Thoracic aorta (tissue), 2 donors: ENCODE results near the gene CUBN. TPM values are rescaled to one million over a fixed set of nuclear protein-coding genes. Genes with fewer than 3 reads are reported as not detected.

Experiments used
- ATAC-seq: fragments of 150-250 bp; one replicate; pipeline ENCODE4 v1.8.0; 2017; ENCODE audit warnings: low read depth; ENCODE audit not compliant: insufficient number of reproducible peaks, low FRiP score
- DNase-seq: peaks from one replicate; pipeline ENCODE4 v3.0.0-alpha.2; 2020; ENCODE audit warnings: low spot score
- H3K27ac ChIP-seq, 2 donors: fragments of 200-600 bp; sonication (generic); 1 replicate in 1 of 2; 2 replicates in 1 of 2; pipeline ENCODE4 v1.5.1; 2016; ENCODE audit warnings: mild to moderate bottlenecking in 2 of 2, moderate library complexity in 2 of 2
- H3K27me3 ChIP-seq: fragments of 200-600 bp; sonication (generic); replicated peaks from 2 replicates; pipeline ENCODE4 v1.6.0; 2016; ENCODE audit warnings: mild to moderate bottlenecking; ENCODE audit not compliant: insufficient read depth
- H3K36me3 ChIP-seq: fragments of 200-600 bp; sonication (generic); one replicate; pipeline ENCODE4 v1.5.1; 2016
- H3K4me1 ChIP-seq, 2 donors: fragments of 200-600 bp; sonication (generic); 1 replicate in 1 of 2; 2 replicates in 1 of 2; pipeline versions ENCODE4 v1.5.1 to v1.6.0; 2016; ENCODE audit warnings: low read depth in 2 of 2, mild to moderate bottlenecking in 1 of 2; ENCODE audit not compliant: control insufficient read depth in 1 of 2
- H3K4me3 ChIP-seq: fragments of 200-600 bp; sonication (generic); 2 replicates; pipeline ENCODE4 v1.5.1; 2016; ENCODE audit warnings: mild to moderate bottlenecking
- H3K9me3 ChIP-seq: fragments of 200-600 bp; sonication (generic); 2 replicates; pipeline ENCODE4 v1.5.1; 2016
- total RNA-seq, 2 donors: library from RNA; depleted of rRNA; stranded (reverse); fragments of >200 nt; gene quantifications; one replicate each; pipeline versions ENCODE4 v1.1.0 to v1.2.3, GENCODE V29; 2016
- TF ChIP-seq, protein P1 (sequence below): fragments of 200-600 bp; sonication (generic); IDR thresholded peaks from one replicate; pipeline ENCODE4 v1.5.1; 2019; ENCODE audit warnings: antibody characterized with exemption

Gene CUBN
- total RNA-seq, 2 donors from 2014 or later, result 4.1 to 4.6 TPM

- TF ChIP-seq, protein P1, sequence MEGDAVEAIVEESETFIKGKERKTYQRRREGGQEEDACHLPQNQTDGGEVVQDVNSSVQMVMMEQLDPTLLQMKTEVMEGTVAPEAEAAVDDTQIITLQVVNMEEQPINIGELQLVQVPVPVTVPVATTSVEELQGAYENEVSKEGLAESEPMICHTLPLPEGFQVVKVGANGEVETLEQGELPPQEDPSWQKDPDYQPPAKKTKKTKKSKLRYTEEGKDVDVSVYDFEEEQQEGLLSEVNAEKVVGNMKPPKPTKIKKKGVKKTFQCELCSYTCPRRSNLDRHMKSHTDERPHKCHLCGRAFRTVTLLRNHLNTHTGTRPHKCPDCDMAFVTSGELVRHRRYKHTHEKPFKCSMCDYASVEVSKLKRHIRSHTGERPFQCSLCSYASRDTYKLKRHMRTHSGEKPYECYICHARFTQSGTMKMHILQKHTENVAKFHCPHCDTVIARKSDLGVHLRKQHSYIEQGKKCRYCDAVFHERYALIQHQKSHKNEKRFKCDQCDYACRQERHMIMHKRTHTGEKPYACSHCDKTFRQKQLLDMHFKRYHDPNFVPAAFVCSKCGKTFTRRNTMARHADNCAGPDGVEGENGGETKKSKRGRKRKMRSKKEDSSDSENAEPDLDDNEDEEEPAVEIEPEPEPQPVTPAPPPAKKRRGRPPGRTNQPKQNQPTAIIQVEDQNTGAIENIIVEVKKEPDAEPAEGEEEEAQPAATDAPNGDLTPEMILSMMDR, result no peak
- H3K4me1 ChIP-seq, result peaks cover 3 to 7% of the 10 kb centered on the region in 2 donors
- H3K36me3 ChIP-seq, result no peaks in the 10 kb centered on the region
- H3K27me3 ChIP-seq, result no peaks in the 10 kb centered on the region
- no peaks in the 10 kb centered on the region for H3K9me3 ChIP-seq
- no peak for DNase-seq
- H3K4me3 ChIP-seq, result no peak overlapping the region
- no peak for ATAC-seq
- no peak overlapping the region for H3K27ac ChIP-seq
Observed at GRCh38 chr10:16780338-16780880, 349.2 kb downstream of the CUBN start.

GRCh38 chr10:16779384-16779915 is 350.2 kb downstream of the CUBN start:
- Histone ChIP-seq H3K27me3 (no peaks in the 10 kb centered on the region), H3K36me3 (no peaks in the 10 kb centered on the region), H3K4me3 (no peak overlapping the region), H3K27ac (no peak overlapping the region), H3K4me1 (peaks cover 3 to 7% of the 10 kb centered on the region in 2 donors), H3K9me3 (no peaks in the 10 kb centered on the region)
- DNase-seq (no peak), ATAC-seq (no peak)
- TF ChIP-seq, protein P1, result no peak

- ATAC-seq (no peak), DNase-seq (no peak)
- no peak overlapping the region for H3K27ac ChIP-seq
- TF ChIP-seq, protein P1, result peak; percentile 79
- H3K4me1 ChIP-seq, result peaks cover 3 to 7% of the 10 kb centered on the region in 2 donors
- H3K4me3 ChIP-seq, result no peak overlapping the region
- H3K9me3 ChIP-seq, result no peaks in the 10 kb centered on the region
- H3K36me3 ChIP-seq, result no peaks in the 10 kb centered on the region
- H3K27me3 ChIP-seq, result no peaks in the 10 kb centered on the region
Observed at GRCh38 chr10:16777473-16778370, 351.9 kb downstream of the CUBN start.

- no peak overlapping the region for H3K4me3 ChIP-seq
- TF ChIP-seq, protein P1, result no peak
- no peak for DNase-seq
- no peaks in the 10 kb centered on the region for H3K27me3 ChIP-seq
- peaks cover 3 to 7% of the 10 kb centered on the region in 2 donors for H3K4me1 ChIP-seq
- H3K27ac ChIP-seq, result no peak overlapping the region
- no peaks in the 10 kb centered on the region for H3K9me3 ChIP-seq
- ATAC-seq, result no peak
- no peaks in the 10 kb centered on the region for H3K36me3 ChIP-seq
Observed at GRCh38 chr10:16776896-16777295, 352.7 kb downstream of the CUBN start.

Other genes starting within 250 kb of the CUBN start
- 10 to 100 TPM; 12.3 to 21.0 TPM for gene TRDMT1, start 71.9 kb upstream of the CUBN start, total RNA-seq
- 1,000 to 10,000 TPM; 5,884 to 8,033 TPM for gene VIM, start 98.4 kb upstream of the CUBN start, total RNA-seq